HEK293T (cell line): Measurements from ENCODE around the gene ALG9.
A peak's percentile ranks its signal among the peaks of the same experiment; 100 is the strongest.

Experiments used
- CTCF ChIA-PET: fragments of 350-600 bp; formaldehyde crosslinking; extraction: SDS; loops from one replicate; lab custom pipeline; 2021; ENCODE audit warnings: antibody characterized with exemption, inconsistent platforms; lab: Yijun Ruan, JAX
- POLR2A ChIA-PET: fragments of 350-600 bp; formaldehyde crosslinking; extraction: SDS; loops from one replicate; lab custom pipeline; 2020; ENCODE audit warnings: antibody characterized with exemption, inconsistent platforms; lab: Yijun Ruan, JAX
- DNase-seq: peaks from one replicate; pipeline ENCODE4 v3.0.0; 2012; ENCODE audit warnings: mixed read lengths; ENCODE audit errors: extremely low spot score
- ARNT ChIP-seq: fragments of 450-650 bp; IDR thresholded peaks from 2 replicates; pipeline ENCODE4 v1.6.1; 2017; ENCODE audit warnings: mild to moderate bottlenecking
- BHLHE40 ChIP-seq: fragments of 450-650 bp; IDR thresholded peaks from 2 replicates; pipeline ENCODE4 v1.6.1; 2016; ENCODE audit warnings: mild to moderate bottlenecking, moderate library complexity, borderline replicate concordance
- CTBP1 ChIP-seq: fragments of 450-650 bp; IDR thresholded peaks from 2 replicates; pipeline ENCODE4 v1.6.1; 2016; ENCODE audit warnings: borderline replicate concordance
- ELF4 ChIP-seq: fragments of 450-650 bp; IDR thresholded peaks from 2 replicates; pipeline ENCODE4 v1.6.1; 2017; ENCODE audit warnings: antibody characterized with exemption
- FOXA1 ChIP-seq: fragments of 450-650 bp; IDR thresholded peaks from 2 replicates; pipeline ENCODE4 v1.6.1; 2016; ENCODE audit warnings: mild to moderate bottlenecking
- FOXK2 ChIP-seq: fragments of 450-650 bp; IDR thresholded peaks from 2 replicates; pipeline ENCODE4 v1.6.1; 2016; ENCODE audit warnings: mild to moderate bottlenecking
- FOXM1 ChIP-seq: fragments of 450-650 bp; IDR thresholded peaks from 2 replicates; pipeline ENCODE4 v1.6.1; 2017; ENCODE audit warnings: mild to moderate bottlenecking, borderline replicate concordance
- HDGF ChIP-seq: fragments of 450-650 bp; IDR thresholded peaks from 2 replicates; pipeline ENCODE4 v1.6.1; 2017; ENCODE audit warnings: antibody characterized with exemption, borderline replicate concordance
- L3MBTL2 ChIP-seq: fragments of 450-650 bp; conservative IDR thresholded peaks from 2 replicates; pipeline ENCODE4 v1.6.1; 2016; ENCODE audit warnings: mild to moderate bottlenecking
- LEF1 ChIP-seq: fragments of 450-650 bp; IDR thresholded peaks from 2 replicates; pipeline ENCODE4 v1.6.1; 2017; ENCODE audit warnings: mild to moderate bottlenecking, borderline replicate concordance
- NFRKB ChIP-seq: fragments of 450-650 bp; IDR thresholded peaks from 2 replicates; pipeline ENCODE4 v1.6.1; 2016; ENCODE audit warnings: mild to moderate bottlenecking, moderate library complexity
- PKNOX1 ChIP-seq: fragments of 450-650 bp; IDR thresholded peaks from 2 replicates; pipeline ENCODE4 v1.6.1; 2016
- SP1 ChIP-seq: fragments of 450-650 bp; IDR thresholded peaks from 2 replicates; pipeline ENCODE4 v1.6.1; 2017
- SUZ12 ChIP-seq: fragments of 450-650 bp; IDR thresholded peaks from 2 replicates; pipeline ENCODE4 v1.6.1; 2016; ENCODE audit warnings: mild to moderate bottlenecking
- TARDBP ChIP-seq: fragments of 450-650 bp; IDR thresholded peaks from 2 replicates; pipeline ENCODE4 v1.6.1; 2016
- ZNF384 ChIP-seq: fragments of 450-650 bp; IDR thresholded peaks from 2 replicates; pipeline ENCODE4 v1.6.1; 2016

The ALG9 gene

GRCh38 chr11:111770581-111771134, 100.7 kb downstream of the ALG9 start:
- ChIA-PET CTCF (interaction anchor here (0.7 kb wide), 1 partner anchor 12 kb away, joined by 3 read pairs; no protein-coding TSS in a partner anchor), POLR2A (no interaction called here)
- TF ChIP-seq FOXM1 (no peak), ZNF384 (no peak), CTBP1 (no peak), FOXA1 (no peak), NFRKB (no peak), SP1 (no peak), TARDBP (no peak), BHLHE40 (no peak), PKNOX1 (no peak), HDGF (no peak), ARNT (no peak), SUZ12 (no peak), FOXK2 (no peak), ELF4 (no peak)
- no peak for DNase-seq

- ChIA-PET CTCF (interaction anchor here (0.7 to 3.2 kb wide), 3 partner anchors 10 to 328 kb away, joined by 3 to 13 read pairs (median 10); no protein-coding TSS in a partner anchor), POLR2A (interaction anchor here (1.0 to 1.8 kb wide), 11 partner anchors 10 to 164 kb away, joined by 3 to 7 read pairs (median 4); partner anchors contain the start of gene ALG9)
- no peak for TF ChIP-seq FOXK2
- TF ChIP-seq HDGF = no peak
- TF ChIP-seq FOXA1 = no peak
- no peak for TF ChIP-seq SUZ12
- no peak for TF ChIP-seq TARDBP
- TF ChIP-seq ZNF384 = no peak
- TF ChIP-seq SP1 = no peak
- TF ChIP-seq L3MBTL2 = no peak
- TF ChIP-seq FOXM1 = no peak
- no peak for TF ChIP-seq CTBP1
- no peak for TF ChIP-seq LEF1
- no peak for TF ChIP-seq PKNOX1
- no peak for TF ChIP-seq BHLHE40
- no peak for TF ChIP-seq ELF4
- no peak for TF ChIP-seq ARNT
- no peak for TF ChIP-seq NFRKB
- DNase-seq = no peak
Observed at GRCh38 chr11:111766834-111767142, 104.6 kb downstream of the ALG9 start.

GRCh38 chr11:111765984-111766833, 105.2 kb downstream of the ALG9 start, which contains the start of gene PPP2R1B:
Gene PPP2R1B (minus strand): TSS chr11:111766389. CDS start chr11:111766361, 28 bp downstream.
- TF ChIP-seq ELF4 (no peak), L3MBTL2 (peak; percentile 74), FOXA1 (no peak), FOXM1 (no peak)
- DNase-seq = peak; percentile 96
- ChIA-PET CTCF (interaction anchor here (0.5 to 3.2 kb wide), 4 partner anchors 10 to 327 kb away, joined by 3 to 13 read pairs (median 8); no protein-coding TSS in a partner anchor), POLR2A (interaction anchor here (0.9 to 1.8 kb wide), 11 partner anchors 10 to 163 kb away, joined by 3 to 7 read pairs (median 4); no protein-coding TSS in a partner anchor)

GRCh38 chr11:111765320-111765983, 105.9 kb downstream of the ALG9 start:
- DNase-seq = no peak
- POLR2A ChIA-PET = interaction anchor here (0.9 to 1.8 kb wide), 8 partner anchors 11 to 162 kb away, joined by 3 to 7 read pairs (median 4); no protein-coding TSS in a partner anchor
- no peak for TF ChIP-seq BHLHE40
- no peak for TF ChIP-seq PKNOX1
- no peak for TF ChIP-seq HDGF
- TF ChIP-seq SUZ12 = no peak
- TF ChIP-seq SP1 = no peak
- TF ChIP-seq TARDBP = no peak
- TF ChIP-seq FOXK2 = no peak
- TF ChIP-seq CTBP1 = no peak
- TF ChIP-seq LEF1 = no peak
- no peak for TF ChIP-seq ARNT
- no peak for TF ChIP-seq L3MBTL2
- TF ChIP-seq FOXM1 = no peak
- no peak for TF ChIP-seq FOXA1
- TF ChIP-seq ELF4 = no peak
- no peak for TF ChIP-seq NFRKB
- no peak for TF ChIP-seq ZNF384
- CTCF ChIA-PET = interaction anchor here (0.6 to 3.2 kb wide), 3 partner anchors 11 to 161 kb away, joined by 3 to 13 read pairs (median 3); no protein-coding TSS in a partner anchor

GRCh38 chr11:111764621-111765020, 106.8 kb downstream of the ALG9 start:
- DNase-seq = no peak
- CTCF ChIA-PET = interaction anchor here (0.6 to 1.3 kb wide), 2 partner anchors 13 to 860 kb away, joined by 3 read pairs; no protein-coding TSS in a partner anchor
- TF ChIP-seq BHLHE40 (no peak), LEF1 (no peak), CTBP1 (no peak), FOXA1 (no peak), PKNOX1 (no peak), SUZ12 (no peak), ELF4 (no peak), HDGF (no peak), ARNT (no peak), ZNF384 (no peak), SP1 (no peak), L3MBTL2 (no peak), FOXM1 (no peak), FOXK2 (no peak), NFRKB (no peak), TARDBP (no peak)
- POLR2A ChIA-PET = interaction anchor here (1.3 kb wide), 1 partner anchor 10 kb away, joined by 3 read pairs; no protein-coding TSS in a partner anchor
